ENCODE measurements around the gene BDH1.

GRCh38 chr3:197482001-197482400 is 73.8 kb downstream of the BDH1 start:
- no peak for TF ChIP-seq POLR2A (IDR thresholded peaks at IDR 0.05)
- TF ChIP-seq, protein P1, sequence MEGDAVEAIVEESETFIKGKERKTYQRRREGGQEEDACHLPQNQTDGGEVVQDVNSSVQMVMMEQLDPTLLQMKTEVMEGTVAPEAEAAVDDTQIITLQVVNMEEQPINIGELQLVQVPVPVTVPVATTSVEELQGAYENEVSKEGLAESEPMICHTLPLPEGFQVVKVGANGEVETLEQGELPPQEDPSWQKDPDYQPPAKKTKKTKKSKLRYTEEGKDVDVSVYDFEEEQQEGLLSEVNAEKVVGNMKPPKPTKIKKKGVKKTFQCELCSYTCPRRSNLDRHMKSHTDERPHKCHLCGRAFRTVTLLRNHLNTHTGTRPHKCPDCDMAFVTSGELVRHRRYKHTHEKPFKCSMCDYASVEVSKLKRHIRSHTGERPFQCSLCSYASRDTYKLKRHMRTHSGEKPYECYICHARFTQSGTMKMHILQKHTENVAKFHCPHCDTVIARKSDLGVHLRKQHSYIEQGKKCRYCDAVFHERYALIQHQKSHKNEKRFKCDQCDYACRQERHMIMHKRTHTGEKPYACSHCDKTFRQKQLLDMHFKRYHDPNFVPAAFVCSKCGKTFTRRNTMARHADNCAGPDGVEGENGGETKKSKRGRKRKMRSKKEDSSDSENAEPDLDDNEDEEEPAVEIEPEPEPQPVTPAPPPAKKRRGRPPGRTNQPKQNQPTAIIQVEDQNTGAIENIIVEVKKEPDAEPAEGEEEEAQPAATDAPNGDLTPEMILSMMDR (IDR thresholded peaks at IDR 0.05) = no peak

Data from Peyer's patch (tissue), 4 donors.